ENCODE results near the gene PPP2R5C. TPM values are rescaled to one million over a fixed set of nuclear protein-coding genes. Genes with fewer than 3 reads are reported as not detected.

The PPP2R5C gene
- total RNA-seq, 3 donors from 2014 or later = 90.5 to 105 (median 102) TPM

- H3K9me3 ChIP-seq = no peaks in the 10 kb centered on the region
- no peaks in the 10 kb centered on the region for H3K4me1 ChIP-seq
- peak in 1 of 2 donors; percentile 2 for DNase-seq (ENCODE audit: low spot score in 2 of 2)
- no peak overlapping the region for H3K4me3 ChIP-seq
- H3K27me3 ChIP-seq = no peaks in the 10 kb centered on the region
- TF ChIP-seq POLR2AphosphoS5 (IDR thresholded peaks at IDR 0.05) (no peak), CTCF (IDR thresholded peaks at IDR 0.05) (no peak)
- no peak overlapping the region for H3K27ac ChIP-seq
- intact Hi-C loops (cut with DNase I; ENCODE audit: low total_unique reads) = no loop called here
- no peaks in the 10 kb centered on the region for H3K36me3 ChIP-seq
These were observed 197.1 kb downstream of the PPP2R5C start for GRCh38 chr14:101958418-101959180.

GRCh38 chr14:101959277-101959676, 197.8 kb downstream of the PPP2R5C start:
- H3K27me3 ChIP-seq = no peaks in the 10 kb centered on the region
- intact Hi-C loops (cut with DNase I; ENCODE audit: low total_unique reads) = no loop called here
- DNase-seq (ENCODE audit: low spot score in 2 of 2) = no peak
- H3K36me3 ChIP-seq = no peaks in the 10 kb centered on the region
- H3K4me3 ChIP-seq = no peak overlapping the region
- no peak overlapping the region for H3K27ac ChIP-seq
- TF ChIP-seq CTCF (IDR thresholded peaks at IDR 0.05) (no peak), POLR2A (IDR thresholded peaks at IDR 0.05) (no peak), POLR2AphosphoS5 (IDR thresholded peaks at IDR 0.05) (no peak)
- H3K9me3 ChIP-seq = no peaks in the 10 kb centered on the region
- no peaks in the 10 kb centered on the region for H3K4me1 ChIP-seq

GRCh38 chr14:101960225-101960624, 198.7 kb downstream of the PPP2R5C start:
- Histone ChIP-seq H3K4me1 (no peaks in the 10 kb centered on the region), H3K36me3 (no peaks in the 10 kb centered on the region), H3K27me3 (no peaks in the 10 kb centered on the region), H3K9me3 (no peaks in the 10 kb centered on the region), H3K4me3 (no peak overlapping the region), H3K27ac (no peak overlapping the region)
- TF ChIP-seq CTCF (IDR thresholded peaks at IDR 0.05) (peak in 1 of 3 donors; percentile 27), POLR2AphosphoS5 (IDR thresholded peaks at IDR 0.05) (no peak)
- DNase-seq (ENCODE audit: low spot score in 2 of 2) = no peak
- intact Hi-C loops (cut with DNase I; ENCODE audit: low total_unique reads) = loop anchor here (5.0 kb wide), 1 partner anchor 127 kb away; the partner anchor contains the start of gene HSP90AA1

DNA sequence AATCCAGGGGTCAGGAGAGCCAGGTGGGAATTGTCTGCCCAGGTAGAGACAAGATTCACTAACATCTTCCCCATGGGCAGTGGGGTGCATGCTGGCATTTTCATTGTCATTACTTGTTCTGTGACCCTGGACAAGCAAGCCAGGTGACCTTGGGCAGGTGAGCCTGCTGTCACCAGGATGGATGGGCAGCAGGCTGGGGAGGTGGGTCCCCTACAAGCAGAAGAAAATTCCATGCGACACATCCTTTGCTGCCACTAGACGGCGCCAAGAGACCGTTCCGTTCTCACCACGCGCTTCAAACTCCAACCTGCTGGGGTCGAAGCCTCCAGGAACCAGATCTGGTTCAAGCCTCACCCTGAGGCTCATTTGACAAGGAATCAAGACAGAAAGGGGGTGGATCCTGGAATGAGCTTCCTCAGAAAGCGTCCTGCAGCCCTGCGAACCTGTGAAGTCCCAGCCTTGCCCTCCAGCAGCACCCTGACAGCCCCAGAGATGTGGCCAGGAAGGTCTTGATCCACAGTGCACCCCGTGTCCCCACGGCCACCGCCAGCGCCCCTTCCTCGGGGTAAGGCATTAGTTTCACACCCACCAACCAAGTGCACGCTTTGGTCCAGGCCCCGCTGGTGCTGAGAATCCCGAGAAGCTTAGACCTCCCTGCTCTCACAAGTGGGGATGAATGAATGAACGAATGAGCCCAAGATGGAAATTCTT, 199.7 kb downstream of the PPP2R5C start:
- peaks cover 0 to 6% of the 10 kb centered on the region in 2 donors for H3K4me1 ChIP-seq
- H3K27ac ChIP-seq = no peak overlapping the region
- H3K4me3 ChIP-seq = no peak overlapping the region
- TF ChIP-seq CTCF (IDR thresholded peaks at IDR 0.05) (peak; percentile 81 to 93 (median 84)), POLR2AphosphoS5 (IDR thresholded peaks at IDR 0.05) (peak in 1 of 3 donors; percentile 36), POLR2A (IDR thresholded peaks at IDR 0.05) (no peak)
- peak in 1 of 2 donors; percentile 74 for DNase-seq (ENCODE audit: low spot score in 2 of 2)
- H3K27me3 ChIP-seq = no peaks in the 10 kb centered on the region
- no peaks in the 10 kb centered on the region for H3K36me3 ChIP-seq
- no peaks in the 10 kb centered on the region for H3K9me3 ChIP-seq
- intact Hi-C loops (cut with DNase I; ENCODE audit: low total_unique reads) = loop anchor here (5.0 kb wide), 1 partner anchor 126 kb away; the partner anchor contains the start of gene HSP90AA1
